ENCODE data around the gene LYRM2.
A peak's percentile ranks its signal among the peaks of the same experiment; 100 is the strongest.

The LYRM2 gene, protein sequence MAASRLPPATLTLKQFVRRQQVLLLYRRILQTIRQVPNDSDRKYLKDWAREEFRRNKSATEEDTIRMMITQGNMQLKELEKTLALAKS

DNA sequence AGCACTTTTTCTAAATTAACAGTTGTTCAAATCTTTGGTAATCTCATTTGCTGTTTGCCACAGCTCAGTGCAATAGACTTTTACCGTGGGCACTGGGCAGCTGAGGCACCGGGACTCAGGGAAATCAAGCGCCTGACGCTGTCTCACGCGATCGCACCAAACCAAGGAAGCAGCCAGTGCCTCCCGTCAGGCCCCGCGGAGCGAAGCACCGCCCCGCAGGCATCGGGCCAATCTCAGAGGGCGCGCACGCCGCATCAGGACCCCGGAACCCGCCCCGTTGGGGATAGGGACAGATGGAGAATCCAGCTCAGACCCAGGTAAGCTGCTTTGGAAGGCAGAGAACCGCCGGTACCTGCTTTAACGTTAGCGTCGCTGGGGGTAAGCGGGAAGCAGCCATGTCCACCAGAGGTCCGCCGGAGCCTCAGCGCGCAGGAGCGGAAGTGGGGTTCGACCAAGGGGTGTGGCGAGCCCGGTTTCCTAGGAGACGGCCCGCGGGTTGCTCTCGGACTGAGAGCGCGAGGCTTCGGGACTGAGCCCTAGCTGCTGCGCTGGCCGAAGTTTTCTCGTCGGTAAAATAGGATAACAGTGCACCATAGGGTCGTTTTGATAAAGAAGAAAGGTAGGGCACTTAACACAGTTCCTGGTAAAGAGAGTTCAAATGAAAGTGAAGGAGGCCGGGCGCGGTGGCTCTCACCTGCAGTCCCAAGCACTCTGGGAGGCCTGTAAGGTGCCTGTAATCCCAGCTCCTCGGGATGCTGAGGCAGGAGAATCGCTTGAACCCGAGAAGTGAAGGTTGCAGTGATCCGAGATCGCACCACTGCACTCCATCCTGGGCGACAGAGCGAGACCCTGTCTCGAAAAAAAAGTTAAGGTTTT, at the start of gene LYRM2:
LYRM2 (minus strand) TSS at position 428 of the 876 bp plus-strand sequence; CDS start at position 397, 31 bp downstream.
- DNase-seq (ENCODE audit: low read depth, low spot score), result peak; percentile 98

DNA sequence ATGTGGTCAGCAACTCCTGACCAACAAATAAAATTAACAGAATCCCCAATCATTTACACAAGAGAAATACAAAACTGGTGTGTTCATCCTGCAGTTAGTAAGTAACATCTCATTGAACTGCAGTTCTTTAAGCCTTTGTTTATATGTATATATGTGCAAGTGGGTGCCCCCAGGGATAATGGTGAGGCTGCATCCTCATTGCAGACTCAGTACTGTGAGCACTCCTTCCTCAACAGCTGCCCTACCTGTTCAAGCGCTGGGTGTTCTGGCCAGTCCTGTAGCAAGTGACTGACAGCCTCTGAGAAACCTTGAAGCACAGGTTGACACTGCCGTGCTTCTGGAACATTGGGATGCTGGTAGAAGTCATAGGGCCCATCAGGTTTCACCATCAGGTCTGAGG, 49.8 kb upstream of the LYRM2 start:
- DNase-seq (ENCODE audit: low read depth, low spot score), result no peak

DNA sequence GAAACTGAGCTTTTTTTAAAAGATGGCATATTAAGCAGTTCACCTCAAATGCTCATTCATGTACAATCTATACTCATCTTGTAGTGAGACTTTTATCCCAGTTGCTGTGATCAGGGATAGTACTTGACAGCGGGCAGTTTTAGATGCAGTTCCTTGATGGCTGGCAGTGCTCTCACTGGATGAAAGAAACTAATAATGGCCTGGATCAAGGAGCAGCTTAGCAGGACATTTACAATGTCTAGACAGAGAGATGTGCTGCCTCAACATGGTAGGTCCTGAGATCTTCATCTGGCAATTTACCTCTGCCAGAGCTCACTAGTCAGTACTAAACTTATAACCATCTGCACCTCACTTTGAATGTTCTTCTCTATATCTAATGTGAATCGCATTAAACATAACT, 46.8 kb upstream of the LYRM2 start:
- no peak for DNase-seq (ENCODE audit: low read depth, low spot score)

- DNase-seq (ENCODE audit: low read depth, low spot score), result no peak
These were observed 44.4 kb upstream of the LYRM2 start for GRCh38 chr6:89682991-89683390.

DNA sequence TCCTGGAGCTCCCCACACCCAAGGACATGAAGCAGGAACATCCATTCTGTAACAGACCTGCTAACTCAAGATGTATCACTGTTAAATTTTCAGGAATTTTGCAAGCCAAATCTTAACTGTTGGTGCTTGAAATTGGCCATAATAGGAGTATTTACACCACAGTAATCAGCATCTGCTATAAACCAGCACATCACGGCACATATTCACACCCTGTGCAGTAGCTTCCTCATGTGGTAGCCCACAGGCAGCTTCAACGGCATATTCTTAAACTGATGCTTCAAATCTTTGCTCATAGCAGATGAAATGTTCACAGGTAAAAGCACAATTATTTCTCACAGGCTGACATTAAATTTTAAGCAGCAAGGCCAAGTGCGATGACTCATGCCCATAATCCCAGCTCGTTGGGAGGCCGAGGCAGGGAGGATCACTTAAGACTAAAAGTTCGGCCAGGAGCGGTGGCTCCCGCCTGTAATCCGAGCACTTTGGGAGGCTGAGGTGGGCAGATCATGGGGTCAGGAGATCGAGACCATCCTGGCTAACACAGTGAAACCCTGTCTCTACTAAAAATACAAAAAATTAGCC, 43.5 kb upstream of the LYRM2 start:
- DNase-seq (ENCODE audit: low read depth, low spot score), result no peak

DNA sequence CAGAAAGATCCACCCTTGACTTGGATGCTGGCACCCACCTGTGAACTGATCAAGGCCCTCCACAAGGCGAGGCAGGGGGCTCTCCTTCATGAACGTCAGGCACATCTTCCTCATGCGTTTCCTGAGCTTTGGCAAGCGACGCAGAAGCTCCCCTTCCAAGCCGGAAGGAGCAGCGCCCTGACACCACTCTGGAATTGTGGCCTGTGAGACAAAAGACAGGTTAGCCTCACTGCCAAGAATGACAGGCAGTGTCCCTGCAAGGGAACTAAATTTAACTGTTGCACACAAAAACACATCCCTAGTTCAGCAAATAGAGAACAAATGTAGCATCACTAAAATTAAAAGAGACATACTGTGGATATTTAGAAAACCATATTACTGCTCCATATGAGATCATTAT, 42.0 kb upstream of the LYRM2 start:
- DNase-seq (ENCODE audit: low read depth, low spot score), result no peak

GRCh38 chr6:89680150-89680549, 41.6 kb upstream of the LYRM2 start:
- no peak for DNase-seq (ENCODE audit: low read depth, low spot score)

GRCh38 chr6:89679215-89680120, 40.9 kb upstream of the LYRM2 start:
- no peak for DNase-seq (ENCODE audit: low read depth, low spot score)

GRCh38 chr6:89678531-89678930, 40.0 kb upstream of the LYRM2 start:
- DNase-seq (ENCODE audit: low read depth, low spot score), result no peak

- peak; percentile 26 for DNase-seq (ENCODE audit: low read depth, low spot score)
These were observed 37.6 kb upstream of the LYRM2 start for GRCh38 chr6:89675949-89676748.

DNA sequence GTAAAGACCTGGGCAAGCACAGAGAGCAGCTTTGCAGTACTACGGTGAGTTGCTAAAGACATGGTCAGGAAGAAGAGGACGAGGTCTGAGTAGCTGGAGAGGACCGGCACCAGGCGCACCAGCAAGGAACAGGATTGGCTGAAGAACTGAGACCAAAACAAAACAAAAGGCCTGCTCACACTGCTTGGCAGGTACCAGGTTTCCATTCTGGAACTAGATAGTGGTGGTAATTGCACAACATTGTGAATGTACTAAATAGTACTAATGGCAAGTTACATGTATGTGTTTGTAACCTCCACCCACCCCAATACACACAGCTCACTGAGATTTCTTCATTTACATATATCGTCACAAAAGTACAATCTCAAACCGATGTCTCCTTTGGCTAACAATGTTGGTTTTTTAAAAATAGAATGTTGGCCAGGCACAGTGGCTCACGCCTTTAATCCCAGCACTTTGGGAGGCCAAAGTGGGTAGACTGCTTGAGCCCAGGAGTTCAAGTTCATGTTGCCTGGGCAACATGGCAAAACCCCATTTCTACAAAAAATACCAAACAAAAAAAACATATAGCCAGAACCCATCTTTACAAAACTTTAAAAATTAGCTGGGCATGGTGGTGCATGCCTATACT, 32.5 kb upstream of the LYRM2 start:
- DNase-seq (ENCODE audit: low read depth, low spot score), result no peak

GRCh38 chr6:89669002-89669401, 30.5 kb upstream of the LYRM2 start:
- DNase-seq (ENCODE audit: low read depth, low spot score), result peak; percentile 80

- DNase-seq (ENCODE audit: low read depth, low spot score), result peak; percentile 77
These were observed 29.5 kb upstream of the LYRM2 start for GRCh38 chr6:89667872-89668556.

- DNase-seq (ENCODE audit: low read depth, low spot score), result no peak
These were observed 24.2 kb upstream of the LYRM2 start for GRCh38 chr6:89662659-89663223.

- DNase-seq (ENCODE audit: low read depth, low spot score), result no peak
These were observed 23.0 kb upstream of the LYRM2 start for GRCh38 chr6:89661559-89661958.

- no peak for DNase-seq (ENCODE audit: low read depth, low spot score)
These were observed 22.4 kb upstream of the LYRM2 start for GRCh38 chr6:89660981-89661380.

DNA sequence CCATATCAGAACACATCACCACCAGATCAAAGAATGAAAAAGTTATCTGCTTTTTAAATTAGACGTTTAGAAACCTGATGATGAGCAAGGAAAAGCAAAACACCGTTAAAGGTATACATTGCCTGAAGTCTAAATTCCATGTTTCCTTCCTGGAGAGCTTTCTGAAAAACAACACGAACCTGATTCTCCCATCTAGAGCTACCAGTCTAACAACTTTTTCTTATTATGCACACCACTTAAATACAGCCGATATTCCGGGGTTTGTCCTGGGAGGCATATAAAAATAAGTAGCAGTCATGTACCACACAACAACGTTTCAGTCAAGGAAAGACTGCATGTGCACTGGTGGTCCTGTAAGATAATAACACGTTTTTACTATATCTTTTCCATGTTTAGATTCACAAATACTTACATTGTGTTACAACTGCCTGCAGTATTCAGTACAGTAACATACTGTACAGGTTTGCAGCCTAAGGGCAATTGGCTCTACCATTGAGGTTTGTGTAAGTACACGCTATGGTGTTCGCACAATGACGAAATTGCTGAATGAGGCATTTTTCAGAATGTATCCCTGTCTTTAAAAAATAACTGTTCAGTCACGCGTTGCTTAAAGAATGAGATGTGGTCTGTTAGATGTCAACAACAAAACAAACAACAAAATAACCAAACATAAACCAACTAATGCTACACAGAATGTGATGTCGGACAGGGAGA, 19.1 kb upstream of the LYRM2 start:
- no peak for DNase-seq (ENCODE audit: low read depth, low spot score)

GRCh38 chr6:89655122-89655521, 16.6 kb upstream of the LYRM2 start:
- no peak for DNase-seq (ENCODE audit: low read depth, low spot score)

- no peak for DNase-seq (ENCODE audit: low read depth, low spot score)
These were observed 12.0 kb upstream of the LYRM2 start for GRCh38 chr6:89650579-89650978.
